Measurements from ENCODE around the gene TMEM38B. TPM values are rescaled to one million over a fixed set of nuclear protein-coding genes. Genes with fewer than 3 reads are reported as not detected.

The TMEM38B gene, protein sequence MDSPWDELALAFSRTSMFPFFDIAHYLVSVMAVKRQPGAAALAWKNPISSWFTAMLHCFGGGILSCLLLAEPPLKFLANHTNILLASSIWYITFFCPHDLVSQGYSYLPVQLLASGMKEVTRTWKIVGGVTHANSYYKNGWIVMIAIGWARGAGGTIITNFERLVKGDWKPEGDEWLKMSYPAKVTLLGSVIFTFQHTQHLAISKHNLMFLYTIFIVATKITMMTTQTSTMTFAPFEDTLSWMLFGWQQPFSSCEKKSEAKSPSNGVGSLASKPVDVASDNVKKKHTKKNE
- 20.2 and 20.5 TPM in 2 replicates for total RNA-seq

DNA sequence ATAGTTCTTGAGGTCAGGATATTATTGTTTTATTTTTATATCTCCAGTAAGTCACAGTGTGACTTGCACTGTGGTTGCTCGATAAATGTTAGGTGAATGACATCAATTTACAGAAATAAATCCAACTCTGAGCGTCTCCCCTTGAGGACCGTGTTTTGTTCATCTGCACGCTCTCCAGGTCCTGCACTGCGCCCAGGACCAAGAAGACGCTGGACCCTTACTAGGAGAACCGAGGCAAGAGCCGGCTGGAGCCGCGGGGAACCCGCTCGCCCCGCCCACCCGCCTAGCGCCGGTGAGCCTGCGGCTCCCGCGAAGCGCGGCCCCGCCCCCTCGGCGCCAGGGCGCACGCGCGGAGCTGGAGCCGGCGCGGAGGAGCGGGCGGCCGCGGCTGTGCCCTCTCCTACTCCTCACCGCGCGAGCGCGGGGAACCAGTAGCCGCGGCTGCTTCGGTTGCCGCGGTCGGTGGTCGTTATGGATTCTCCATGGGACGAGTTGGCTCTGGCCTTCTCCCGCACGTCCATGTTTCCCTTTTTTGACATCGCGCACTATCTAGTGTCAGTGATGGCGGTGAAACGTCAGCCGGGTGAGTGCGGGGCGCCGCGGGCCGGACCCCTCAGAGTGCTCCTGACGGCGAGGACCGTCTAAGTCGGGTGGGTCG is at the start of gene TMEM38B:
Gene TMEM38B, plus strand, starts transcription at position 352 of the 658 bp plus-strand sequence. Its CDS starts 120 bp downstream, at position 472.

DNA sequence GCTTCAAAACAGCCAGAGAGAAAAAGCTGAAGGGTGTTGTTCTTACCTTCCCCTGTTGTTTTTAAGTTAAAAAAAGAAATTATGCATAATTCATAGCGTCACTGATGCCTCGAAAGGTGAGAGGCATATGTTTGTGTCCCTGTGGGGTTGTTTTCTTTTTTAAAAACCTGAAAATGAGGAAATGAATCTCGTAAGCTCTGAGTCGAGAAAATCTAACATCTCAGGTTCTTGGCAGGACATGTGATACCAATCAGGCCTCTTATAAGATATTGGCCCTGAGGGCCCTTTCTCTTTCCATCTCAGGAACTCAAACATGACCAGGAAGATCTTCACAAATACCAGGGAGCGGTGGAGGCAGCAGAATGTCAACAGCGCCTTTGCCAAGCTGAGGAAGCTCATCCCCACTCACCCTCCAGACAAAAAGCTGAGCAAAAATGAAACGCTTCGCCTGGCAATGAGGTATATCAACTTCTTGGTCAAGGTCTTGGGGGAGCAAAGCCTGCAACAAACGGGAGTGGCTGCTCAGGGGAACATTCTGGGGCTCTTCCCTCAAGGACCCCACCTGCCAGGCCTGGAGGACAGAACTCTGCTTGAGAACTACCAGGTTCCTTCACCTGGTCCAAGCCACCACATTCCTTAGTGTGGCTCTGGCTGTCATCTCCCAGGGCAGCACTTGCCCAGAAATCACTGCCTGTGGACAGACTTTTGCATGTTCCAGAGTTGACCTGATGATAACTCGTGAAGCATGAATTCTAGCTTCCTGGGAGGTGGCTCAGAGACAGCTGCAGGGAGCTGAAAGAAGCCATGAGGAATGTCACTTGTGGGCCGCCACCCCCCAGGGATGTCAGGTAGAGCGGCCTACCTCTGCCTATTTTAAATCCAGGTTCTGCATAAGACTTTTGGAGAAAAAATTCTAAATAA is 31.9 kb upstream of the TMEM38B start, which contains the start of gene TAL2:
Gene TAL2, plus strand, starts transcription at position 274 of the 921 bp plus-strand sequence. Its CDS starts 40 bp downstream, at position 314.

Other genes starting within 250 kb of the TMEM38B start
- 6.2 and 9.2 TPM in 2 replicates for gene FSD1L, start 246.5 kb upstream of the TMEM38B start, total RNA-seq
- gene FKTN, start 136.4 kb upstream of the TMEM38B start, total RNA-seq: 27.2 and 34.5 TPM in 2 replicates
- gene TAL2, start 32.1 kb upstream of the TMEM38B start, total RNA-seq: not detected in 2 replicates

Data from subcutaneous preadipocyte (primary cell).